Measurements from ENCODE around the gene TTC33.

GRCh38 chr5:40634593-40634992 is 121.2 kb downstream of the TTC33 start:
- no peak for TF ChIP-seq CTCF (IDR thresholded peaks at IDR 0.05 in 4 of 5, conservative IDR thresholded peaks at IDR 0.05 in 1 of 5)
- no peak for TF ChIP-seq POLR2A (IDR thresholded peaks at IDR 0.05)
